Measurements from ENCODE around the gene GALNT10.

Gene GALNT10

DNA sequence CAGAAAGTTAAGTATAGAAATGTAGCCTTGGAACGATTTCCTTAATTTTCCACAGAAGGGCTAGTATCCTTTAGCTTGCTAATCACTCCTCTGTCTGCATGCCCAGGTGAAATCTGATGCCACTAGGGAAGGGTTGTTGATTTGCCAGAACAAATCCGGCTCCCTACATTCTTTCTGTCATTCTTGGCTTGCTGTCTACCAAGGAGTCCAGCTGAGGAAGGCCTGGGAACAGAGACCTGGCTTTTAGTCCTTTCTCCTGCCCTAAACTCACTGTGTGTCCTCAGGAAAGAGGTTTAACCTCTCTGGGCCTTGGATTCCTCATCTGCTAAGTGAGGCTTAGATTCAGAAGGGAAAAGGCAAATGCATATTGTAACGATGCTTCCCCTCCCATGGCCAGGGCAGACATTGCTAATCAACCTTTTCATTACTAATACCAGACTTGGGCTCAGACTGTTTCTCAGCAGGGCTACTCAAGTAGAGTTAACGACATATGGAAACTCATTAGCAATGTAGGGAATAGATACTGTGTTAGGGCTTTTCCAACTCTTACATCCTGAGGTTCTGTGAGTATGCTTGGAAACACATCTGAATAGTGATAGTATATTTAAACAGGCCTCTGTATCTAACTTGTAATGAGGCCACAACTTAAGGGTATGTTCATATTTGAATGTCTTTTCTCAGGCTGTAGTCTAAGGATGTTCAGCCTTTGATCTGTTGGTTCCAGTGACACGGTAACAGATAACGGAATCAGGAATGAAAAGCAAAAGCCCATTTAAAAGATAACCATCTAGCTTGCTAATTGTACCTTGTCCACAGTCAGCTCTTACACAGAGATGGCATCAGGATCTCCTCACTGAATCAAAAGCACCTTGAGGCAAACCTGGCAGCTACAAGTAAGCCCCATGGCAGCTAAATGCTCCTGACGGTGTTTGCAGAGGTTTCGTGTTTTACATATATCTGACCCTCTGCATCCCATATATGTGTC is 4.1 kb downstream of the GALNT10 start:
- Mint-ChIP-seq H3K27me3 (no peaks in the 10 kb centered on the region), H3K4me3 (no peak overlapping the region), H3K4me1 (ENCODE audit: low read depth) (peaks cover 67% of the 10 kb centered on the region), H3K9me3 (ENCODE audit: low read depth) (no peaks in the 10 kb centered on the region), H3K27ac (peak overlapping the region; percentile 41), H3K36me3 (peaks cover 10% of the 10 kb centered on the region)

DNA sequence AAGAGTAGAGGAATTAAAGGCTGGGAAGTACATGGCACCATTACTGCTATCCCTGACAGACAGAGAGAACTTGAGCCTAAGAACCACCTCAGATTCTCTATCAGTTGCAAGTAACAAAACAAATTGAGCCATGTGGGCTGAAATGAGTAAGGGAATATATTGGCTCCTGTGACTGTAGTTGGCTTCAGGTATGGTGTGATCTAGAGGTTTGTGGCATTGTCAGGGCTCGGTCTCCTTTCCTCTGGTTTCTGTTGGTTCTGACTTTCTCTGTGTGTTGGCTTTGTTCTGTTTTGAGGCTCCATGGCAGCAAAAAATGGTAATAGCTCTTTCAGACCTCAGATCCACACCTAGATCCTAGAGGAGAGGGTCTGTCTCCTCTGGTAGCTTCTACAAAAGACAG is 5.7 kb downstream of the GALNT10 start:
- no peak overlapping the region for H3K27ac Mint-ChIP-seq
- no peaks in the 10 kb centered on the region for H3K9me3 Mint-ChIP-seq (ENCODE audit: low read depth)
- peak overlapping the region; percentile 63 for H3K4me3 Mint-ChIP-seq
- H3K27me3 Mint-ChIP-seq: no peaks in the 10 kb centered on the region
- H3K4me1 Mint-ChIP-seq (ENCODE audit: low read depth): peaks cover 72% of the 10 kb centered on the region
- peaks cover 10% of the 10 kb centered on the region for H3K36me3 Mint-ChIP-seq

DNA sequence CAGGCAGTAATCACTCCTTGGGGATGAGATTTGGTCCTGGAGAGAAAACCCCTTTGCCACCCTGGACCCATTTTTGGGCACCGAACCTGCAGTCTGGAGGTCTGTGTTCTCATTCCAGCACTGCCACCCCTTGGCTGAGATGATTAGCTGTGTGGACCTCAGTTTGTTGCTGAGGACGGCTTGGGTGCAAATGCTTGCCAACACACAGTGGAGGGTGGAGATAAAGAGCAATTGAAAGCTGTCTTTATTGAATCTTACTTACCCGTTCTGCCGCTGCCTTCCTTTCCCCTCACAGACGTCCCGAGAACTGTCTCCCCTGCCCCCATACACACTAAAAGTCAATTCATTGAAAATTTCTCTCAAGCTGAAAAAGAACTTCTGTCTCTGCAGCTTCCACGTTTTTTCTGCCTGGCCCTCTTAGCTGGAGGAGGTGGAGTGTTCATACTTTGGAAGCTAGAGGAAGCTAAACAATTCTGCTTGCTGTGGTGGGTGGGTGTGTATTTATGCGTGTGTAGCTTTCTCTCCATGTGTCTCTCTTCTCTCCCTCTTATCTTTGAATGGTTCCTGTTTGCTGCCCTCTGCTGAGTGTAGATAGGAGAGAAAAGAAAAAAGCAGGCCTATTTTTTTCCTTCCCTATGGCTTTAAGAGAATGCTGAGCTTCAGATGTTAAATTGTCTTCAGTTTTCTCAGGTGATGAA is 6.6 kb downstream of the GALNT10 start:
- H3K9me3 Mint-ChIP-seq (ENCODE audit: low read depth): no peaks in the 10 kb centered on the region
- peak overlapping the region; percentile 80 for H3K27ac Mint-ChIP-seq
- peaks cover 10% of the 10 kb centered on the region for H3K36me3 Mint-ChIP-seq
- peaks cover 72% of the 10 kb centered on the region for H3K4me1 Mint-ChIP-seq (ENCODE audit: low read depth)
- H3K27me3 Mint-ChIP-seq: no peaks in the 10 kb centered on the region
- peak overlapping the region; percentile 72 for H3K4me3 Mint-ChIP-seq

DNA sequence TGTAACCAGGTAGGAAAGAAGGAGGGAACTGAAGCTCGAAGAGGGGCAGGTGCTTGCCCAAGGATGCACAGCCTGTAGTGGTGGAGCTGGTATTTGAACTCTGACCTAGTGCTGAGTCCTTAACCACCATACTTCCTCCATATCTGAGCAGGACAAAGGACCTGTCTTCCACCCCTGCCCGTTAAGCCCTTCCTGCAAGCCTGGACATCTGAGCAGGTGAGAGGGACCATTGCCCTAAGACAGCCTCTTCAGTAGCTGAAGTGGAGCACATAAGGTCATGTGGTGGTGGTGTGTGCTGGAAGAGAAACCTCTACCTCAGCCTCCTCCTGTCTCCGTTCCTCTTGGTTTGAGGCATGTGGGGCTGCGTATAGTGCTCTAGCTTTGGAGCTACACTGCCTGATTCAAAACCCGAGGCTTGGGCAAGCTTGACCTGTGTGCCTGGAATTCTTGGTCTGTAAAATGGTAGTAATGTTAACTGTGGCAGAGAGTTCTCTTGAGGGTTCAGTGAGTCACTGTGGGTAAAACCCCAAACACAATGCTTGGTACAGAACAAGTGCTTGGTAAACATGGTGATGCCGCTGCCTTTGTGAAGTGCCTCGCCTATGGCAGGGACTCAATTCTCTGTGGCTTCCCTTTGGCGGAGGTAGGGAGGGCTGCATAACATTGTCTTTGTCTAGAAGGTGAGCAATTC is 7.4 kb downstream of the GALNT10 start:
- Mint-ChIP-seq H3K4me1 (ENCODE audit: low read depth) (peaks cover 72% of the 10 kb centered on the region), H3K4me3 (peak overlapping the region; percentile 72), H3K27ac (peak overlapping the region; percentile 80), H3K9me3 (ENCODE audit: low read depth) (no peaks in the 10 kb centered on the region), H3K27me3 (no peaks in the 10 kb centered on the region), H3K36me3 (peaks cover 11% of the 10 kb centered on the region)

DNA sequence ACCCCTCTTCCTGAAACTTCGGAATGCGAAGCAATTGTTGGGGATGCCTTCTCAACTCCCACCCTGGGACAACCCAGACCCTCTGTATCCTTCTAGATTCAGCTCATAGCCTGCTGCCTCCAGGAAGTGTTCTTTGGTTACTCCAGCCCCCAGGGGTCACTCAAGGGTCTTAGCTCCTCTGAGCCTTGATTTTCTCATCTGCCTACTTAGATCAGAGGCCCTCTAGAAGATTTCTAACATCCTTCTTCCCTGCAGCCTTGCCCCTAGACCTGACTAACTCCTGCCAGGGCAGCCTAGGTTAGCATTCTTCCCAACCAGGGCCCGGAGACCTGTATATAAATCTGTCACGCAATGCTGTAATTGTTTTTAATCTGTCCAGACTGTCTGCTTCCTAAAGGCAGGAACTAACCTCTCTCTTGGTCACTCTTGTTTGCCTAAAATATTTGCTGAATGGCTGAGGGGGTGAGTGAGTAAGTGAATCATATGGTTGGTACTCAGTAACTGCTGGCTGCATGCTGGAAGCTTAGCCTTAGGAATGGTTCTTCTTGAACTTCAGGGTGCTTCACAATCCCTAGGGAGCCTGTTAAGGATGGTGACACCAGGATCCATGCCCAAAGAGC is 8.2 kb downstream of the GALNT10 start:
- H3K27me3 Mint-ChIP-seq: no peaks in the 10 kb centered on the region
- H3K4me1 Mint-ChIP-seq (ENCODE audit: low read depth): peaks cover 72% of the 10 kb centered on the region
- peak overlapping the region; percentile 80 for H3K27ac Mint-ChIP-seq
- H3K4me3 Mint-ChIP-seq: peak overlapping the region; percentile 72
- H3K36me3 Mint-ChIP-seq: peaks cover 13% of the 10 kb centered on the region
- H3K9me3 Mint-ChIP-seq (ENCODE audit: low read depth): no peaks in the 10 kb centered on the region

DNA sequence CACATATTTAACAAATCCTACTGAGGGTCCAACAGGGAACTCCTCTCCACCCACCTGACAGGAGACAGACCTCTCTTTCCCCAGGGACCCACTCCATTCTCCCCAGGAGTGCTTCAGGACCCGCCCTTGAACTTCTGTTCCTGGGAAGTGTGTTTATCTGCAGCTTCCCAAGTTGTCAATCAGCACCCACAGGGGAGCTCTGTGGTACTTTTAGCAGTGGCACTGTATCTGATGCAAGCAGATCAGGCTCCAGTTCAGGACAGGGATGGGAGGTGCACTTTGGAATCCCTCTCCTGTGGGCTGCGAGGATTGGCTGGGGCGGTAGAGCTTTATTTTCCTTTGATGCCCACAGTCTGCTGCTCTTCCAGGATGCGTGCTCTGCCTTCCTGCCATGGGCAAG is 8.7 kb downstream of the GALNT10 start:
- H3K27me3 Mint-ChIP-seq: no peaks in the 10 kb centered on the region
- peak overlapping the region; percentile 80 for H3K27ac Mint-ChIP-seq
- no peaks in the 10 kb centered on the region for H3K9me3 Mint-ChIP-seq (ENCODE audit: low read depth)
- peak overlapping the region; percentile 14 for H3K4me3 Mint-ChIP-seq
- peaks cover 13% of the 10 kb centered on the region for H3K36me3 Mint-ChIP-seq
- H3K4me1 Mint-ChIP-seq (ENCODE audit: low read depth): peaks cover 75% of the 10 kb centered on the region

DNA sequence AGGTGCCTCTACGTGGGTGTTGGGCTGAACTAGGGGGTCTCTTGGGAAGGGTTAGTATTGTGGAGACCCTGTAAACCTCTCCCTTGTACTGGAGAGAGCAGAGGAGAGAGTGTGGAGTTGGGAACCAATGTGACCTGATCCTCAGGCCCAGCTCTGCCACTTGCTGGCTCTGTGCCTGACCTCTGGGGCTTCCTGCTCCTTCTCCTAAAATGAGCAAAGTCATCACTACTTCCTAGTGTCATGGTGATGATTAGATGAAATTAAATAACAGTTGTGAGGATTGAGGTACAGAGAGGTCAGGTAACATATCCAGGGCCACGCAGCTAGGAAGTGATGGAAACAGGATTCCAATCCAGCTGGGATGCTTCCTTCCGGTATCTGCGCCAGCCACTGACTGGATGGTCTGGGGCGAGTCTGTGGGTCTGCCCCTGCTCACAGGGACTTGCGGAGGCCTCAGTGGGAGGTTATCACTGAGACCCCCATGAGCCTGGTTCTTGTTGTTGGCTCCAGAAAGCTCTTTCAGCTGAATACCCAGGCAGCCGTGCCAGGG is 9.2 kb downstream of the GALNT10 start:
- H3K9me3 Mint-ChIP-seq (ENCODE audit: low read depth): no peaks in the 10 kb centered on the region
- peak overlapping the region; percentile 80 for H3K27ac Mint-ChIP-seq
- no peak overlapping the region for H3K4me3 Mint-ChIP-seq
- H3K4me1 Mint-ChIP-seq (ENCODE audit: low read depth): peaks cover 73% of the 10 kb centered on the region
- no peaks in the 10 kb centered on the region for H3K27me3 Mint-ChIP-seq
- peaks cover 13% of the 10 kb centered on the region for H3K36me3 Mint-ChIP-seq

DNA sequence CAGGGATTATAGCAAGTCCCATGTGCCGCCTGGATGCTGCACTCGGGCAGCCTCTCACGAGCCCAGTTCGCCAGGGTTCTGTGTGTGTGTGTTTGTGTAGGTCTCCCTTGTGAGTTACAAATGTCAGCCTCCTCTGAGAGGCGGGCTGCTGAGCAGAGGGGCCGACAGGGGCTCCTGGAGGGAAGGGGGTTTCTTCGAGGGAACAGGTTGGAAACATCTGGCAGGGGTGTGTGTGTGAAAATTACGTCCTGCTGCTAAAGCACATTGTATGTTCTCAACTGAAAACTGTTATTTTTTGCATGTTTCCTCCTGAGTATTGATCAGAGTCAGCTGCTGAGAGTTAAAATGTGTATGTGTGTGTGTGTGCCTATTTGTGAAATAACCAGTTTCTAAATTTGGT is 9.7 kb downstream of the GALNT10 start:
- Mint-ChIP-seq H3K4me1 (ENCODE audit: low read depth) (peaks cover 71% of the 10 kb centered on the region), H3K27me3 (no peaks in the 10 kb centered on the region), H3K36me3 (peaks cover 13% of the 10 kb centered on the region), H3K4me3 (no peak overlapping the region), H3K9me3 (ENCODE audit: low read depth) (no peaks in the 10 kb centered on the region), H3K27ac (no peak overlapping the region)

DNA sequence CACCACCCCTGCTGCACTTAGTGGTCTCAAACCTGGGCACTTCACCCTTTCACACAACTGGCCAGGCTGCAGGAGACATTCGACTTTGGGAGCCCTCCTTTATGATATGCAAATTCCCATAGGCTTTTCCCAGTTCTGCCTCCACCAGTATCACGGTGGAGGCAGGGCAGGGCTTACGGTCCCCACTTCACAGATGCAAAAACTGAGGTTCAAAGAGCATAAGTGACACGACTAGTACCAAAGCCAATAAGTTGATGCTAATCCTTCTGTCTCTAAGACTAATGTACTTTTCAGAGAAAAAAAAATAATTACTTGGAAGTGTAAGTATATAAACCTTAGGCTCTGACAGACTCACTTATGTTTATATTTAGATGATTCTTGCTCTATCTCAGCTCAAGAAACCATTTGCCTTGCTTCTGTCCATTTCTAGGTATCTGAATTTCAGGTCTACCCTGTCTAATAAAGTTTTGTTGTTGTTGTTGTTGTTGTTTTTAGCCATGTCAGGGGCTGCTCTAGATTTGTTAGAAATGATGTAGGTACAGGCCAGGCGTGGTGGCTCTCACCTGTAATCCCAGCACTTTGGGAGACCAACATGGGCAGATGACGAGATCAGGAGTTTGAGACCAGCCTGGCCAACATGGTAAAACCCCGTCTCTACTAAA is 10.7 kb downstream of the GALNT10 start:
- Mint-ChIP-seq H3K4me3 (no peak overlapping the region), H3K27ac (peak overlapping the region; percentile 29), H3K9me3 (ENCODE audit: low read depth) (no peaks in the 10 kb centered on the region), H3K36me3 (peaks cover 9% of the 10 kb centered on the region), H3K4me1 (ENCODE audit: low read depth) (peaks cover 73% of the 10 kb centered on the region), H3K27me3 (no peaks in the 10 kb centered on the region)

DNA sequence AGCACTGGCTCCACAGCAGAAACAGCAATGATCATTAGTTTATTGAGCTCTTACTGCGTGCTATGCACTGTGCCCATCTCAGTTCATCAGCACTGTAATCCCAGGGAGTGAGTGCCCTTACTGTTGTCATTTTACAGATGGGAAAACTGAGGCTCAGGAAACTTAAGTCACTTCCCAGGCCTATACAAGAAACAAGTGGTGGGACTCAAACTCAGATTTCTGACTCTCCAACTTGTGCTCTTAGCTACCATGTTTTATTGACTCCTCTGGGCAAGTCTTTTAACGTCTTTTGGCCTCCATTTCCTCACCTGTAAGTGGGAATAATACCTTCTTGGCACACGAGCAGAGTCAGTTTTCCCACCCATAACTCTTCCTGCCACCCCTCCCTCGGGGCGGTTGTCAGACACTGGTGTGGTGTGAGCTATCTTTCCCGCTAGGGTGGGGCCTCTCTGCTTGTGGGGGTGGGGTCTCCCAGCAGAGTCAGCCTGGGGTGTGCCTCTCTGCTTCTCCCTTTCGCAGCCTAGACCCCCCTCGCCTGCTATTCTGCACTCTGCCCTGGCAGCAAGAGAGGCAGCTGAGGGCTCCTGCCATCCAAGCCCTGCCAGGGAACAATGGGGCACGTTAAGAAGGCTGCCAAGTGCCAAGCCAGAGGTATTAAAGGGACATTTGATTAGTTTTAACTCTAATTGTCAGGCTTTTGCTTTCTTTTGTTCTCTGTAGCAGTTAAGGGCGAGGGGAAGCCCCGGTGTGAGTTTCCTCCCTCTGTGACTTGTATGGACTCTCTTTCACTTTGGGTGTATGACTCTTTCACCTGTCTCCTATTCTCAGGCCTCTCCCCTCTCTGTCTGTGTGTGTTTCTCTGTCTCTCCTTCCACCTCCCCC is 12.1 kb downstream of the GALNT10 start:
- no peaks in the 10 kb centered on the region for H3K27me3 Mint-ChIP-seq
- H3K4me3 Mint-ChIP-seq: peak overlapping the region; percentile 81
- H3K9me3 Mint-ChIP-seq (ENCODE audit: low read depth): no peaks in the 10 kb centered on the region
- peaks cover 64% of the 10 kb centered on the region for H3K4me1 Mint-ChIP-seq (ENCODE audit: low read depth)
- H3K36me3 Mint-ChIP-seq: peaks cover 5% of the 10 kb centered on the region
- peak overlapping the region; percentile 92 for H3K27ac Mint-ChIP-seq

DNA sequence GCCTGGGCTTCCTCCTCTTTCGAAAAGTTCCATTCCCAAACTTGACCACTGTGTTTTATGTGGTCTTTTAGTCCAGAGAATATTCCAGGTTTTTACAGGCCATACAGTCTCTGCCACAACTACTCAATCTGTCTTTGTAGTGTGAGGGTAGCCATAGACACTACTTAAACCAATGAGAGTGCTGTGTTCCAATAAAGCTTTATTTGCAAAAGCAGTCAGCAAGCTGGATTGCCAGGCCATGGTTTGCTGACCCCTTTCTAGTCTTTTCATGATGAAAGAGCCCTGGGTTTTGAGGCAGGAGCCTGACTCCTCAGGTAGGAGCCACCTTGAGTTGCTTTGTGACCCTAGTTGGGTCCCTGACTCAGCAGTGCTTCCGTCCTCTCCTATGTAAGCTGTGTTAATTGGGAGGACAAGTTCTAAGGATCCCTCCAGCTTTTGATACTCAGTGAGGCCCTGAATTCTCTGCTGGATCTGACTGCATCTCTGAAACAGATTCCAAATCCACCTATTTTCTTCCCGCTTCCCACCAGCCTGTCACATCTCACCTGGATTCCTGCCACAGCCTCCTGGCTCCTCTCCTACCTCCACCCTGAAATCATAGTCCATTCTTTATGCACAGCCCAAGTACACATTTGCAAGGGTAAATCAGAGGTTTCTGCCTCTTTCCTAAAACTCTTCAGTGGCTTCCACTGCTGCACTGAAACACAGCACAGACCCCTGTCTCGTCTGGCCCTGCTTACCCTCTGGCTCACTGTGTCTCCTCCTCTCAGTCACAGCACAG is 13.5 kb downstream of the GALNT10 start:
- Mint-ChIP-seq H3K27ac (peak overlapping the region; percentile 92), H3K36me3 (peaks cover 11% of the 10 kb centered on the region), H3K4me3 (peak overlapping the region; percentile 81), H3K4me1 (ENCODE audit: low read depth) (peaks cover 50% of the 10 kb centered on the region), H3K9me3 (ENCODE audit: low read depth) (no peaks in the 10 kb centered on the region), H3K27me3 (no peaks in the 10 kb centered on the region)

DNA sequence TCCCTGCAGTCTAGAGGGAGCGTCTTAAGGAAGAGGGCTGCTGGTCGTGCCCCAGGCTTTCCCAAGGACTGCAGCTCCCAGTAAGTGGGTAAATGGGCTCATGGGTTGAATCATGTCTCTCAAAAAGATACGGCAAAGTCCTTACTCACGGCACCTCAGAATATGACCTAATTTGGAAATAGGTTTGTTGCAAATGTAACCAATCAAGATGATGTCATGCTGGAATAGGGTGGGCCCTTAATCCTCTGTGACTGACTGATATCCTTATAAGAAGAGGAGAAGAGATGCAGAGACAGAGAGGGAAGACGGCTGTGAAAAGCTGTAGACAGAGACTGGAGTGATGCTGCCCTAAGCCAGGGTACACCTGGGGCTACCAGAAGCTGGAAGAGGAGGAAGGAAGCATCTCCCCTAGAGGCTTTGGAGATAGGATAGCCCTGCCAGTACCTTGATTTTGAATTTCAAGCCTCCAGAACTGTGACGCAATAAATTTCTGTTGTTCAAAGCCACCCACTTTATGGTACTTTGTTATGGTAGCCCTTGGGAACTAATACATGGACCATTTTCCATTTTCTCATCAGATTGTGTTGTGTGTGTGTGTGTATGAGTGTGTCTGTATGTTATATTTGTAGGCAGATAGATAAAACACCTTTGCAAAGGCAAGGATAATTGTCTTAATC is 15.0 kb downstream of the GALNT10 start:
- Mint-ChIP-seq H3K36me3 (peaks cover 17% of the 10 kb centered on the region), H3K27ac (no peak overlapping the region), H3K27me3 (no peaks in the 10 kb centered on the region), H3K9me3 (ENCODE audit: low read depth) (no peaks in the 10 kb centered on the region), H3K4me1 (ENCODE audit: low read depth) (peaks cover 43% of the 10 kb centered on the region), H3K4me3 (no peak overlapping the region)

Measured in activated naive CD8-positive, alpha-beta T cell (primary cell).